RCC 7860 (cell line): ENCODE results near the gene SCAF4.
"Not testable (repeated sequence)": the region's sequence is repeated elsewhere in the genome, so short reads cannot be mapped to it uniquely, and the experiment has no call there.

Experiments
- DNase-seq: peaks from one replicate; pipeline ENCODE4 v3.0.0-alpha.2; 2015; ENCODE audit warnings: low spot score
- FAIRE-seq: peaks from 2 replicates; lab custom pipeline; 2012; peaks lifted over from hg19 to GRCh38; lab: Jason Lieb, UNC

The SCAF4 gene

DNA sequence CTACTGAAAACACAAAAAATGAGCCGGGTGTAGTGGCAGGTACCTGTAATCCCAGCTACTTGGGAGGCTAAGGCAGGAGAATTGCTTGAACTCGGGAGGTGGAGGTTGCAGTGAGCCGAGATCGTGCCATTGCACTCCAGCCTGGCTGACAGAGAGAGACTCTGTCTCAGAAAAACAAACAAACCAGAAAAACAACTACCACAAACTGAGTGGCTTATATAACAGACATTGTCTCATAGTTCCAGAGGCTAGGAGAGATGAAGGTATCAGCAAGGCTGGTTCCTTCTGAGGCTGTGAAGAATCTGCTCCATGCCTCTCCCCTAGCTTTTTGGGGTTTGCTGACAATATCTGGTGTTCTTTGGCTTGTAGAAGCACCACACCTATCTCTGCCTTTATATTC is 80.4 kb downstream of the SCAF4 start:
- not testable (repeated sequence) for DNase-seq, FAIRE-seq

DNA sequence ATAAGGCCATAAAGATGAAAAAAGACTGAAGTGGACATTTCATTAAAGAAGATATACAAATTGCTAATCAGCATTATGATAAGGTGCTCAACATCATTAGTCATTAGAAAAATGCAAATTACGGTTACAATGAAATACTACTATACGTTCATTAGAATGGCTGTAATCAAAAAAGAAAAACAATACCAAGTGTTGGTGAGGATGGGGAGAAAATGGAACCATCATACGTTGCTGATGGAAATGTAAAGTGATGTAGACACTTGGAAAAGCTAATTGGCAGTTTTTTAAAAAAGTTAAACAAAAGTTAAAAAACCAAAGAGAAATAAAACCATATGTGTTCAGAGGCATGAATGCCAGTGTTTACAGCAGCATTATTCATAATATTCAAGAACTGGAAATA is 81.0 kb downstream of the SCAF4 start:
- FAIRE-seq (no peak), DNase-seq (no peak)

DNA sequence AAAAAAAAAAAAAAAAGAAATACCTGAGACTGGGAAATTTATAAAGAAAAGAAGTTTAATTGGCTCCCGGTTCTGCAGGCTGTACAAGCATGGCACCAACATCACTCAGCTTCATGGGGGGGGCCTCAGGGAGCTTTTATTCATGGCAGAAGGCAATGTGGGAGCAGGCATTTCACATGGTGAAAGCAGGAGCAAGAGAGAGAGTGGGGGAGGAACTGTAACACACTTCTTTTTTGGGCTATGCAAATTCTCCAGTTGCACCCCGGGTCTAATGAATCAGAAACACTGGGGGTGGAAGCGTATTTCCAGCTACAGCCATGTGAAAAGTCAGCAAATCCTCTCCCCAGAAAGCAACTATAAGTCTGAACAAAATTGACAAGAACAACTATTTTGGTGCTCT is 84.3 kb downstream of the SCAF4 start:
- no peak for FAIRE-seq

DNA sequence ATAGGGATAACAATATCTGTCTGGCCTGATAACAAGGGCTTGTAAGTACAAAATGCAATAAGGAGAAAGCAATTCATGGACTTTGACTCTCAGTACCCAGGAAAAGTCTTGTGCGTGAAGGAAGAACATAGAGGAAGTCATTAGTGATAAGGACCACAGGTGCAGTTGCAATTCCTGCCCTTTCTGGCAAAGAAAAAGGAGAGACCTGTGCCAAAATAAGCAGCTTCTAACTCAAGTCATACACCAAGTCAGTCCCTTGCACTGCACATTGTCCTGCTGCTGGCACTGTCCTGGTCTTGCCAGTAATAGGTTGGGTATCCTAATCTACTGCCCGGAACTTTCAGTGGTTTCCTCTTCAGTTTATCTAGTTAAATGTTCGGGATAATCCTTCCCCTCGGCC is 87.3 kb downstream of the SCAF4 start:
- FAIRE-seq (no peak), DNase-seq (no peak)

More for the DNA sequence above, 84.3 kb downstream of the SCAF4 start:
- DNase-seq, result no peak

DNA sequence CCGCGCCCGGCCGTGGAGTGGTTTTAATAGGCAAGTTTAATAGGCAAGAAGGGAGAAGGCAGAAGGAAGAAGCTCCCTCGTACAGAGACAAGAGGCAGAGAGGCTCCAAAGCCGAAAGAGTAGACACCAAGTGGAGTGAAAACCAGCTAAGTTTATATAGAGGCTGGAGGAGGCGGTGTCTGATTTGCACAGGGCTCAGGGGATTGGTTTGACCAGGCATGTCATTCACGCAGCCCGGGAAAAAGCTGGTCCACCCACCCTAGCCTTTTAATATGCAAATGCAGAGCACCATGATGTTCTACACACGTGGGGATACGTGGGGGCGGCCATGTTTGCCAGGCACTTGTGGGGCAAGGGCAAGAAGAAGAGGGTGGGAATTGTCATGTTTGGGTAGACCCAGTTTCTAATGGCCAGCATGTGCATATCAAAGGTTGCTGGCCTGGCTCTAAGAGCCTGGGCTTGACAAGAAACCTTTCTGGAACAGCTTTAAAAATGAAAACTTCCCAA is 90.4 kb downstream of the SCAF4 start:
- no peak for DNase-seq
- FAIRE-seq, result no peak

- no peak for FAIRE-seq
- no peak for DNase-seq
Observed at GRCh38 chr21:31636874-31637273, 95.0 kb downstream of the SCAF4 start.

- DNase-seq, result no peak
- no peak for FAIRE-seq
Observed at GRCh38 chr21:31634993-31635392, 96.9 kb downstream of the SCAF4 start.

GRCh38 chr21:31631881-31632280 is 100.0 kb downstream of the SCAF4 start:
- DNase-seq, FAIRE-seq: not testable (repeated sequence)

DNA sequence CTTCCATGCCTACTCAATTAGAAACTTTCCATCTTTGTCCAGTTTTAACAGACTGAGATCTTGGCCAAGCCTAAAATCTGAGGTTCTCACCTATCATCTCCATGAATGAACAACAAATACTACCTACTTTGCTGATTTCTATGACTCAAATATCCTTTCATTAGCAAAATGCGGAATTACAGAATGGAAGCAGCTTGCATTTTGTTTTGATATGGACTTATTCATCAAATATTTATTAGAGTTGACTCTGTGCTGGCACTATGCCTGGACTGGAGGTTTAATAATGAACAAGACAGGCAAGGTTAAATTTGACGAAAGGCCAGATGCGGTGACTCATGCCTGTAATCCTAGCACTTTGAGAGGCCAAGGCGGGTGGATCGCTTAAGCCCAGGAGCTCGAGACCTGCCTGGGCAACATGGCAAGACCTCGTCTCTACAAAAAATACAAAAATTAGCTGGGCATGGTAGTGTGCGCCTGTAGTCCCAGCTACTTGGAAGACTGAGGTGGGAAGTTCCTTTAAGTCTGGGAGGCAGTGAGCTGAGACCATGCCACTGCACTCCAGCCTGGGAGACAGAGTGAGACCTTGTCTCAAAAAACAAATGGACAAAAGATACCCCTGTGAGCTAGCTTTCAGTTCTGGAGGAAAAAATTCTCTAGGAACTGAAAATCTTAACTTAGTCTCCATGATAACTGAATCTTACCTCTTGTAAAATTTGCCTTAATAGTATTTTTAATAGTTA is 101.8 kb downstream of the SCAF4 start:
- DNase-seq (peak; percentile 67), FAIRE-seq (peak; percentile 92)

DNA sequence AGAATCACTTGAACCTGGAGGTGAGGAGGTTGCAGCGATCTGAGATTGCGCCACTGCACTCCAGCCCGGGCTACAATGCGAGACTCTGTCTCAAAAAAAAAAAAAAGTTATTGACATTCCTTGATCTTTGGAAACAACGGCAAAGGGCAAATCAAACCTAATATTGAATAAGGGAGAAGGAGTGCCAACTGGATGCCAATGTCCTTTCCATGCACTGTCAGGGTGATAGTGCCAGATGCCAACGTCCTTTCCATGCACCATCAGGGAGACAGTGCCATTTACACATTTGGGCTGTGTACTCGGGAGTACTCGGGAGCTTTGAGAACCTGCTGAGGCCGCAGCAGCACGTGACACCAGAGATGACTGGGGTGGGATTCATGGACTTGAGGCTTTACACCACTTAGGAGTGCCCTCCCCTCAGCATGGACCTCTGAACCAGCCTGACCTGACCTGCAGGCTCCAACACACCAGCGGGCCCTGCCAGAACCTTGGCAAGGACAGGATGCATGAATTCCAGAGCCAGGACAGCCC is 106.9 kb downstream of the SCAF4 start:
- no peak for FAIRE-seq
- DNase-seq, result no peak

- no peak for DNase-seq
- FAIRE-seq, result no peak
Observed at GRCh38 chr21:31624181-31624580, 107.7 kb downstream of the SCAF4 start.

GRCh38 chr21:31623664-31624063 is 108.3 kb downstream of the SCAF4 start:
- no peak for DNase-seq
- no peak for FAIRE-seq

DNA sequence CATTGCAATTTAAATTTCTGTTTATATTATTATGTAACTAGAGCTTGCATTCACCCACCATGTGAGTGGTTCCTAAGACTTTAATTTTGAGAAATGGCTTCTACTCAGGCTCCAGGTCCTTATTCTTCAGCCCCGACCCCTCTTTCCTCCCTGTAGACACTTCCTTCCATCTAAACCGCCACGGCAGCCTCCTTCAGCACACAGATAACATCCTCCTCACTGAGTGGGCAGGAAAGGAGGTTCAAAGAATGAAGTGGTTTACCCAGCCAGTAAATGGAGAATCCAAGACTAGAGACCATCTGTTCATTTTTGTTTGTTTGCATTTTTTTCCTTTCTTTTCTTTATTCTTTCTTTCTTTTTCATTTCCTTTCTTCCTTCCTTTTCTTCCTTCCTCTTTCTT is 109.5 kb downstream of the SCAF4 start:
- DNase-seq, result no peak
- FAIRE-seq, result no peak
